Nephron progenitor cell (in vitro differentiated cells): Measurements from ENCODE around the gene ATG5.

ENCODE experiments used
- DNase-seq: peaks from one replicate; pipeline ENCODE4 v3.0.0; 2021
- H3K27ac Mint-ChIP-seq: 2 replicates; pipeline ENCODE4 v1.8.0; 2021; ENCODE audit warnings: mild to moderate bottlenecking, moderate library complexity, mixed read lengths
- H3K27me3 Mint-ChIP-seq: 2 replicates; pipeline ENCODE4 v1.8.0; 2021; ENCODE audit warnings: mild to moderate bottlenecking, low read depth, mixed read lengths; ENCODE audit not compliant: poor library complexity
- H3K36me3 Mint-ChIP-seq: 2 replicates; pipeline ENCODE4 v1.8.0; 2021; ENCODE audit warnings: low read depth, mixed read lengths
- H3K4me1 Mint-ChIP-seq: 2 replicates; pipeline ENCODE4 v1.8.0; 2021; ENCODE audit warnings: mixed read lengths
- H3K4me3 Mint-ChIP-seq: 2 replicates; pipeline ENCODE4 v1.8.0; 2021; ENCODE audit warnings: mild to moderate bottlenecking, moderate library complexity, mixed read lengths
- H3K9me3 Mint-ChIP-seq: 2 replicates; pipeline ENCODE4 v1.8.0; 2021; ENCODE audit warnings: mild to moderate bottlenecking, moderate library complexity, mixed read lengths
- TF ChIP-seq, protein P1 (sequence below): fragments of 200-600 bp; sonication (generic); IDR thresholded peaks from 2 replicates; pipeline ENCODE4 v1.5.0; 2021; ENCODE audit warnings: antibody characterized with exemption

Gene ATG5

DNA sequence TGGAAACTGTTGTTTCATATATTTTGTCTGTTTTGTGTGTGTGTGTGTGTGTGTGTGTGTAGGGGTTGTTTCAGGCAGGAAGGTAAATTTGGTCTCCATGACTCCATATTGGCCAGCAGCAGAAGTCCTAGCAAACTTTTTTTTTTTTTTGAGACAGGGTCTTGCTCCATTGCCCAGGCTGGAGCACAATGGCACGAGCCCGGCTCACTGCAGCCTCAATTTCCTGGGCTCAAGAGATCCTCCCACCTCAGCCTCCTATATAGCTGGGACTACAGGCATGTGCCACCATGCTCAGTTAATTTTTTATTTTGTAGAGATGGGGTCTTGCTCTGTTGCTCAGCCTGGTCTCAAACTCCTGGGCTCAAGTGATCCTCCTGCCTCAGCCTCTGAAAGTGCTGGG lies 163.7 kb downstream of the ATG5 start:
- TF ChIP-seq, protein P1, sequence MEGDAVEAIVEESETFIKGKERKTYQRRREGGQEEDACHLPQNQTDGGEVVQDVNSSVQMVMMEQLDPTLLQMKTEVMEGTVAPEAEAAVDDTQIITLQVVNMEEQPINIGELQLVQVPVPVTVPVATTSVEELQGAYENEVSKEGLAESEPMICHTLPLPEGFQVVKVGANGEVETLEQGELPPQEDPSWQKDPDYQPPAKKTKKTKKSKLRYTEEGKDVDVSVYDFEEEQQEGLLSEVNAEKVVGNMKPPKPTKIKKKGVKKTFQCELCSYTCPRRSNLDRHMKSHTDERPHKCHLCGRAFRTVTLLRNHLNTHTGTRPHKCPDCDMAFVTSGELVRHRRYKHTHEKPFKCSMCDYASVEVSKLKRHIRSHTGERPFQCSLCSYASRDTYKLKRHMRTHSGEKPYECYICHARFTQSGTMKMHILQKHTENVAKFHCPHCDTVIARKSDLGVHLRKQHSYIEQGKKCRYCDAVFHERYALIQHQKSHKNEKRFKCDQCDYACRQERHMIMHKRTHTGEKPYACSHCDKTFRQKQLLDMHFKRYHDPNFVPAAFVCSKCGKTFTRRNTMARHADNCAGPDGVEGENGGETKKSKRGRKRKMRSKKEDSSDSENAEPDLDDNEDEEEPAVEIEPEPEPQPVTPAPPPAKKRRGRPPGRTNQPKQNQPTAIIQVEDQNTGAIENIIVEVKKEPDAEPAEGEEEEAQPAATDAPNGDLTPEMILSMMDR = no peak
- Mint-ChIP-seq H3K4me3 (no peak overlapping the region), H3K27ac (no peak overlapping the region), H3K9me3 (no peaks in the 10 kb centered on the region), H3K36me3 (no peaks in the 10 kb centered on the region), H3K4me1 (peaks cover 34% of the 10 kb centered on the region), H3K27me3 (peaks cover 4% of the 10 kb centered on the region)
- no peak for DNase-seq

DNA sequence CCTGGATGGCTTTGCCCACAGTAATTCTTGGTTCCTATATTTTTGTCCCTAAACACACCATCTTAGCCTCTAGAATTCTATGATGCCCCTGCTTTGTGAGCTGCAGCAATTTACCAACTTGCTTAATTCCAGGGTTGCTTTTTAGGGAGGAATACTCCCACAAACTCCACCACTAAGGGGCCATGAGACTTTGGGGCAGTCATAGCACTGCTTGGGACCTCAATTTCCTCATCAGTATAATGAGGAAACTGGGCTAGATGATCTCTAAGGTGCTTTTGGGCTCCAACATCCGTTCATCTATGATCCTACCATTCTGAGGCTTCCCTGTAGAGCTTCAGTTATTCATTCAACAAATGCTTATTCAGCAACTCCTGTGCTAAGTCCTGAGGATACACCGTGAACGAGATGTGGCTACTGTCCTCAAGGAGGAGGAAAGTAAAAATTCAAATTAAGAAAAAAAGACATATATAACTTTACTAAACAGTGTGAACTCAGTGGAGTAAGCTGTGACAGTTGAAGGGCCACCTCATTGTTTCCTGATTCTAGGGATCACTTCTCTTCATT lies 164.2 kb downstream of the ATG5 start:
- TF ChIP-seq, protein P1 = no peak
- Mint-ChIP-seq H3K9me3 (no peaks in the 10 kb centered on the region), H3K27ac (no peak overlapping the region), H3K4me1 (peaks cover 38% of the 10 kb centered on the region), H3K27me3 (peaks cover 4% of the 10 kb centered on the region), H3K4me3 (no peak overlapping the region), H3K36me3 (no peaks in the 10 kb centered on the region)
- no peak for DNase-seq

DNA sequence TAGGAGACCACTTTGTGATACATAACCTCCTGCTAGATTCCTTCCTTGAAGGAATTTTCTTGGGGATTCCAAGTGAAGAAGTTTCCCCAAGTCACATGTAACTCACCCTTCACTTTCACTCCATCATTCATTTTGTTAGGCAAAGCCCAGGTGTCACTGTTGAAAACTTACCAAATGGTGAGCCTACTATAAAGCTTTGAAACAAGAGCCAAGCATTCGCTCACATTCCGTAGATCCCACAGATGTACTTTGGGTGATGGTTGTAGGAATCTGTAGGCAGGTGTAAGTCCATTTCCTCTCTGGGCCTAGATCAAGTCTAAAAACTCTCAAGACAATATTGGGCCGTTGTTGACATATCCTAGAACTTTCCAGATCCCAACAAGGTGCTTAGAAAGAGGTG lies 165.4 kb downstream of the ATG5 start:
- no peak overlapping the region for H3K4me3 Mint-ChIP-seq
- H3K27ac Mint-ChIP-seq = no peak overlapping the region
- no peaks in the 10 kb centered on the region for H3K9me3 Mint-ChIP-seq
- TF ChIP-seq, protein P1 = no peak
- H3K27me3 Mint-ChIP-seq = peaks cover 4% of the 10 kb centered on the region
- H3K36me3 Mint-ChIP-seq = no peaks in the 10 kb centered on the region
- H3K4me1 Mint-ChIP-seq = peaks cover 42% of the 10 kb centered on the region
- DNase-seq = no peak

DNA sequence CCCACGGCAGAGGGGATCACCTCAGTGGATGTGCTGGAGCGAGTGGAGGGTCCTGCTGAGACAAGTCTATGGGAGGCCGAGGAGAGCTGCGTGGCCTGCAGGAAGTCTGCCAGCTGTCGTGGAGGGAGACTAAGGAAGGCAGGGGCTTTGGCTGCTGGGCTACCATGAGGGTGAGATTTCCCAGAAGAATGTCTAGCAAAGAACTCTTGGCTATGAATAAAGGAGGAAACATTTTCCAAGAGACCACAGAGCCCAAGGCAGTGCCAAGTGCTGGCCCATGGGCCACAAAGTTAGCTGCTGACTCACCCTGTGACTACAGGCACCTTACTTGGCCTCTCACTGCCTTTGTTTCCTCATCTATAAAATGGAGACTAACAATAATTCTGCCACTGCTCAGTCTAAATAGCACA lies 166.0 kb downstream of the ATG5 start:
- Mint-ChIP-seq H3K36me3 (no peaks in the 10 kb centered on the region), H3K27me3 (peaks cover 4% of the 10 kb centered on the region), H3K27ac (no peak overlapping the region), H3K9me3 (no peaks in the 10 kb centered on the region), H3K4me3 (no peak overlapping the region), H3K4me1 (peaks cover 42% of the 10 kb centered on the region)
- no peak for DNase-seq
- TF ChIP-seq, protein P1 = no peak

DNA sequence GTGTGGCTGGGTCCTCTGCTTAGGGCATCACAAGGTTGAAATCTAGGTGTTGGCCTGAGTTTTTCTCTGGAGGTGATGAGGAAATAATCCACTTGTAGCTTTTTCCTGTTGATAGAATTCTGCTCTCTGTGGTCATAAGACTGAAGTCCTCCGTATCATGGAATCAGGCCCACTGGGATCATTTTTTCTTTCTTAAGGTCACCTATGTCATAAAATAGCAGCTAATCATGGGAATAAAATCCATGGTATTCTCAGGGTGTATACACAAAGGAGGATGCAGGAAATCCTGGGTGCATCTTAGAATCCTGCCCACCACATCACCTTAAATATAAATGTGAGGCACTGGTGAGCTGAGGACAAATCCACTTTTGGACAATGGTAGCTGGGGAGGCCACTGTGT lies 166.7 kb downstream of the ATG5 start:
- Mint-ChIP-seq H3K27me3 (peaks cover 4% of the 10 kb centered on the region), H3K27ac (no peak overlapping the region), H3K4me3 (no peak overlapping the region)

DNA sequence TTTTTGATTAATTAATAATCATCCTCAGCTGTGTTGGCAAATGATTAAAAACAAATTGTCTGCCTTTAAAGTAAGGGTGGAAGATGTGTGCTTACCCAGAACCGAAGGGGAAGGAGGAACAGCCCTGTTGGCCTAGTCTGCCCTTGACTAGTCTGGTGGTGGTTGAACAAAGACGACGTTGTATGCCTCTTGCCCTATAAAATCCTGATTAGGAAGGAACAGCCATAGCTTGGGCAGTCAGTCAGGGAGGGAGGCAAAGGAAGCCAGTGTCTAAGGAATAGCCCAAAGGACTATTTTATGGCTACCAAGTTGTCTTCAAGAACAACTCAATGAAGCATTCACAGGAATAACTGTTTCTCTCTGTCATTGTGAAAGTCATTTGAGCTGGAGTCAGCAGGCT lies 168.7 kb downstream of the ATG5 start:
- peak overlapping the region; percentile 38 for H3K27ac Mint-ChIP-seq
- TF ChIP-seq, protein P1 = no peak
- H3K4me3 Mint-ChIP-seq = no peak overlapping the region

More for the DNA sequence above, 166.7 kb downstream of the ATG5 start:
- no peak for DNase-seq
- TF ChIP-seq, protein P1 = no peak
- no peaks in the 10 kb centered on the region for H3K9me3 Mint-ChIP-seq
- no peaks in the 10 kb centered on the region for H3K36me3 Mint-ChIP-seq
- peaks cover 34% of the 10 kb centered on the region for H3K4me1 Mint-ChIP-seq

More for the DNA sequence above, 168.7 kb downstream of the ATG5 start:
- DNase-seq = no peak
- Mint-ChIP-seq H3K4me1 (peaks cover 22% of the 10 kb centered on the region), H3K36me3 (no peaks in the 10 kb centered on the region), H3K27me3 (peaks cover 13% of the 10 kb centered on the region), H3K9me3 (no peaks in the 10 kb centered on the region)
